RWPE2 (cell line): ENCODE results near the gene GFY.
A peak's percentile ranks its signal among the peaks of the same experiment; 100 is the strongest.

Experiments used
- ATAC-seq: fragments of 200-7000 bp; cut with Tn5 transposase; 3 replicates; pipeline ENCODE4 v1.9.1; 2021; ENCODE audit warnings: low read depth
- DNase-seq: peaks from one replicate; pipeline ENCODE4 v3.0.0-alpha.2; 2020; ENCODE audit warnings: low spot score
- H3K27ac ChIP-seq: fragments of 450-650 bp; 2 replicates; pipeline ENCODE4 v1.5.1; 2017; ENCODE audit warnings: mild to moderate bottlenecking; ENCODE audit not compliant: poor library complexity, severe bottlenecking
- H3K27me3 ChIP-seq: fragments of 250-450 bp; sonication (Bioruptor Pico); 2 replicates; pipeline ENCODE4 v1.5.1; 2021; ENCODE audit warnings: mild to moderate bottlenecking, moderate library complexity; ENCODE audit not compliant: insufficient read depth, poor library complexity, severe bottlenecking
- H3K36me3 ChIP-seq: fragments of 250-450 bp; sonication (Bioruptor Pico); 2 replicates; pipeline ENCODE4 v1.5.1; 2020; ENCODE audit warnings: low read depth, mild to moderate bottlenecking, moderate library complexity
- H3K4me1 ChIP-seq: fragments of 250-450 bp; sonication (Bioruptor Pico); 2 replicates; pipeline ENCODE4 v1.5.1; 2021; ENCODE audit warnings: mild to moderate bottlenecking, moderate library complexity; ENCODE audit not compliant: insufficient read depth, poor library complexity, severe bottlenecking
- H3K4me3 ChIP-seq: fragments of 250-450 bp; sonication (Bioruptor Pico); 2 replicates; pipeline ENCODE4 v1.5.1; 2021; ENCODE audit warnings: mild to moderate bottlenecking, moderate library complexity; ENCODE audit not compliant: severe bottlenecking
- H3K9me3 ChIP-seq: fragments of 250-450 bp; sonication (Bioruptor Pico); 2 replicates; pipeline ENCODE4 v1.5.1; 2021; ENCODE audit warnings: mild to moderate bottlenecking, moderate library complexity; ENCODE audit not compliant: severe bottlenecking
- CTCF ChIP-seq: fragments of 450-650 bp; IDR thresholded peaks from one replicate; pipeline ENCODE4 v1.5.1; 2017; ENCODE audit warnings: mild to moderate bottlenecking, moderate library complexity; ENCODE audit not compliant: poor library complexity, severe bottlenecking

GFY gene

DNA sequence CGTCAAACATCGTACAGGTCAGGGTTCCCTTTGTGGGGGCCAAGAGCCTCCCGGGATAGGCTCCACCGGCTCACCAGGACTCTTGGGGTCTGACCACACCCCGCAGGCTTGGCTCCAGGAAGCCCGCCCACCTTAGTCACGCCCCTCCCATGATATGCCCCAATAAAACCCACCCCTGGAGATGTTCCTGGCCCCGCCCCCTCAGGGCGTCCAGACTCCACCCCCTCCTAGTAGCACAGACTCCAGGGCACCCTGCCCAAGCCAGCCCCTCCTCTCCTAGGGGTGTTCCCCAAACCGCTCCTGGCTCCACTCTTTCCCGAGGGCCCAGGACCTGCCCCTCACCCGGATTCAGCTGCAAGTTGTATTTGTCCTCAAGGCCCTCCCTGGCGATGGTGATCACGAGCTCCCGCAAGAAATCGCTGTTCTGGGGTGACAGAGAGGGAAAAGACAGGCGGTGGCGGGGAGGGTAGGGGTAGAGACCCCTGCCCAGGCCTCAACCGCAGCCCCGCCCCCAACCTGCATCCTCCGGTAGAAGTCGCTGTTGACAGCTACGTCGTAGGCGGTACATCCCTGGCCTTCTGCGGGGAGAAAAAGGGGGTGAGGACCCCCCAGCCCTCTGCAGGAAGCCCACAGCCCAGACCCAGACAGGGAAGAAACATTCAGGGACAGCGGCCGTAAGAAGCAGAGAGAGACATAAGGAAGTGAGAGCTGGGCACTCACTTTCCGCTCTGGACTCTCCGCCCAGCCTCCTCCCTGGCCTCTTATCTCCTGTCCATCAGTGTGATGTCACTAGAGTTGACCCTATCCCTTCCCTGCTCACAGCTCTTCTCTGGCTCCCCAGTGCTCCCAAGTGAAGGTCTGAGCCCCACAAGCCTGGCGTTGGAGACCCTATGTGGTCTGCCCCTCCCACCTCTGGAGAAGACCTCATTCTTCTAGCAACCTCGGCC is 22.6 kb downstream of the GFY start:
- Histone ChIP-seq H3K9me3 (no peaks in the 10 kb centered on the region), H3K27ac (no peak overlapping the region), H3K27me3 (no peaks in the 10 kb centered on the region), H3K36me3 (peaks cover 24% of the 10 kb centered on the region), H3K4me1 (no peaks in the 10 kb centered on the region), H3K4me3 (no peak overlapping the region)
- DNase-seq (no peak), ATAC-seq (no peak)
- no peak for TF ChIP-seq CTCF

DNA sequence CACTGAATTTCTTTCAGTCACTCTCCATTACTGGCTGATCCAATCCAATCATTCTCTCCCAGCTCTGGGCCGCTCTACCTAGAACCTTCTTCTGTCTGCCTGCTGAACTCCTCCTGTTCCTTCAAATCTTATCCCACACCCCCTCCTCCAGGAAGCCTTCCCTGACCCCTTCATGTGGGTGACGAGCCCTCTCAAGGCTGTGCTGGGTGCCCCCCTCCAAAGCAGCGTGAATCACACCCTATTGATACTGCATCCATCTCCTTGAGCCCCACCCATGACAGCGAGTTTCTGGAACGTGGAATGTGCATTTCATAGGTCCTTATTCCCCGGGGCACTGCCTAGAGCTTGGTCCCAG is 23.2 kb downstream of the GFY start:
- H3K4me1 ChIP-seq: no peaks in the 10 kb centered on the region
- TF ChIP-seq CTCF: no peak
- H3K27me3 ChIP-seq: no peaks in the 10 kb centered on the region
- H3K36me3 ChIP-seq: peaks cover 24% of the 10 kb centered on the region
- ATAC-seq (no peak), DNase-seq (no peak)
- H3K9me3 ChIP-seq: no peaks in the 10 kb centered on the region
- no peak overlapping the region for H3K27ac ChIP-seq
- H3K4me3 ChIP-seq: no peak overlapping the region

DNA sequence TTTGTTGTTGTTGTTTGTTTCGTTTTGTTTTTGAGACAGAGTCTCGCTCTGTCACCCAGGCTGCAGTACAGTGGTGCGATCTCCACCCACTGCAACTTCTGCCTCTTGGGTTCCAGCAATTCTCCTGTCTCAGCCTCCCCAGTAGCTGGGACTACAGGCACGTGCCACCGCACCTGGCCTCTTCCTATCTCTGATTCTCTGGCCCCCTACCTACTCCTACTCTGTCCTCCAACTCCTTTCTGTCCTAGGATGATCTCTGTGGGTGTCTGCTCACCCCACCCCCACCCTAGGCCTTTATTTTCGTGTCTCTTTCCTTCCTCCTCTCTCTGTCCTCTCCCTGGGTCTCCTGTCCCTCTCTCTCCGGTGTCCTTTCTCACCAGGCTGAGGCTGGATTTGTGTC is 25.2 kb downstream of the GFY start:
- peak overlapping the region; percentile 81 for H3K27ac ChIP-seq
- peaks cover 6% of the 10 kb centered on the region for H3K4me1 ChIP-seq
- no peak for TF ChIP-seq CTCF
- ATAC-seq (no peak), DNase-seq (no peak)
- H3K36me3 ChIP-seq: peaks cover 30% of the 10 kb centered on the region
- peak overlapping the region; percentile 76 for H3K4me3 ChIP-seq
- no peaks in the 10 kb centered on the region for H3K27me3 ChIP-seq
- no peaks in the 10 kb centered on the region for H3K9me3 ChIP-seq

DNA sequence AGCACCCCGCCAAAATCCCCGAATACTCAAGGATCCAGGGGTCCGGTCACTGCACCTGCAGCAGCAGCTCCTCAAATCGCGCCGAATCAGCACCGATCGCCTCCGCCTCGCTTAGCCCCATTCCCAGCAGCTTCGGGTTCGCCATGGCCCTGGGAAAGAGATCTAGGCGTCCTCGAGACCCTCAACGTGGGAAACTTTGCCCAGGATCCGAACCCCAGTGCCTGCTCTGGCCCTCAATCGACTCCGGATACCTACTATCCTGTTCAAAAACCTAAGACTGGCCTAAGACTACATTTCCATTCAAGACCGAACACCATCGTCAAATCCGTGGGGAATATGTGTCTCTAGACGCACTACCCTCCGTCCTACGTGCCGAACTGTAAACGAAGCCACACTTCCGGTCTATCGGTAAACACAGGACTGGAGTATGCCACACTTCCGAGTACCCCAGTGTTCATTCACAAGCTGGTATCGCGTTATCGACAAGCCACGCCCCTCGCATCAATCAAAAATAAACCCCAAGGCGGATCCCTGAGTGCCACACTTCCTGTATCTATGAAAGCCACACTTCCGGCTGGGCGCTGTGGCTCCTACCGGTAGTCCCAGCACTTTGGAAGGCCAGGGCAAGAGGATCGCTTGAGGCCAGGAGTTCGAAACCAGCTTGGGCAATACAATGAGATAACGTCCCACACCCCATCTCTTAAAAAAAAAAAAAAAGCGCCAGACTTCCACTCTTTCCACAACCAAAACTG is 26.4 kb downstream of the GFY start, which contains the start of gene PIH1D1:
Gene PIH1D1 (minus strand): TSS at position 385 of the 752 bp plus-strand sequence. CDS start 240 bp downstream, at position 145.
- DNase-seq (peak; percentile 97), ATAC-seq (peak; percentile 74)
- peaks cover 6% of the 10 kb centered on the region for H3K4me1 ChIP-seq
- H3K4me3 ChIP-seq: peak within 1 kb of the TSS; percentile 76
- peak; percentile 3 for TF ChIP-seq CTCF
- peak within 1 kb of the TSS; percentile 81 for H3K27ac ChIP-seq
- peaks cover 28% of the 10 kb centered on the region for H3K36me3 ChIP-seq
- no peaks in the 10 kb centered on the region for H3K9me3 ChIP-seq
- no peaks in the 10 kb centered on the region for H3K27me3 ChIP-seq
